ENCODE results near the gene RMP24.
"Not testable (repeated sequence)": the region's sequence is repeated elsewhere in the genome, so short reads cannot be mapped to it uniquely, and the experiment has no call there.

The RMP24 gene

DNA sequence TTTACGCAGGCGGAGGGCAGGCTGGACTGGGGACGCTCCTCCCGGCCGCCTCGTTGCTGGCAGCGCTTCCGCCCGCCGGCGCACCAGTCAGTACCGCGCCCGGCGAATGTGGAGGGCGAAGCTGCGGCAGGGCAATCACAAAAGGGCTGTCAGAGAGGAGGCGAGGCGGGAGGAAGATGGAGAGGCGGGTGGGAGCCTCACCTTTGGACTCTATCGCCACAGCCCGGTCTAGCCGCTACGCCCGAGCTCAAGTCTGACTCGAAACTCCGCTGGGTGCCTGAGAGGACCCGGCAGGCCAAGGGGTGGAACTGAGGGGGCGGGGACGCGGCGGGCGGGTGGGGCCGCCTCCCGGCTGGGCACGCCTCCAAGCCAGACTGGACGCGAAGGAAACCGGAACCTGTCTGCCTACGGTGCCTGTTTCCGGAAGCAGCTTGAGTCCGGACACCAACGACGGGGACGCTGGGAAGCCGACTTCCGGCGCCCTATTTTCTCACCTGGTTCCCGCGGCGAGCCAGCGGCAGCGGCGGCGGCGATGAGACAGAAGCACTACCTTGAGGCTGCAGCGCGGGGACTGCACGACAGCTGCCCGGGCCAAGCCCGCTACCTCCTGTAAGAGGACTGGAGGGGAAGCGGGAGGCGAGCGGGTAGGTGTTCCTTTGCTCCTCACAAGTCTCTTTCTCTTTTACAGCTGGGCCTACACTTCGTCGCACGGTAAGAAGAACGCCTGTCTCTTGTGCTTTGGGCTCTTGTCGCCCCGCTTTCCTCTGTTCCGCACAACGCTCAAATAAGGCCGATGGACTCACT is at the start of gene RMP24:
Gene RMP24, plus strand, starts transcription at position 483 of the 804 bp plus-strand sequence.
- DNase-seq: peak; percentile 95

- no peak for DNase-seq
Measured at GRCh38 chr18:35923939-35924684, 48.4 kb upstream of the RMP24 start.

DNA sequence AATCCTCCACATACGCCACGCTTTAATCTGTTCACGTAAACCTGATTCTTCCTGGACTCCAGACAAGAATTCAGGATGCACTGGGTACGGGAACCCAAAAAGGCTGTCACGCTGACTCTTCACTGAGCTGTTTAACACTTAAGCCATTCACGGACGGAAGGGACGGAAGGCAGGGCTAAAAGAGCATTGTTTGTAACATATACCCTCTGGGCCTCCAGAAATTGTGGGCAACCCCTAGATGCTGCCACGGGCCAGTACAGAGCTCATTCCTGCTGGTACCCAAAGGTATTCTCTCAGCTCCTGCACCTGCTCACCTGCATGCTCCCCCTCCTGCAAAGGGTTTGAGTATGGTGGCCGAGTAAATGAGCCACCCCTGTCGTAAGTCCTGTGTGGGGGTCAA is 45.6 kb upstream of the RMP24 start:
- no peak for DNase-seq

- no peak for DNase-seq
Measured at GRCh38 chr18:35927430-35927829, 45.0 kb upstream of the RMP24 start.

DNA sequence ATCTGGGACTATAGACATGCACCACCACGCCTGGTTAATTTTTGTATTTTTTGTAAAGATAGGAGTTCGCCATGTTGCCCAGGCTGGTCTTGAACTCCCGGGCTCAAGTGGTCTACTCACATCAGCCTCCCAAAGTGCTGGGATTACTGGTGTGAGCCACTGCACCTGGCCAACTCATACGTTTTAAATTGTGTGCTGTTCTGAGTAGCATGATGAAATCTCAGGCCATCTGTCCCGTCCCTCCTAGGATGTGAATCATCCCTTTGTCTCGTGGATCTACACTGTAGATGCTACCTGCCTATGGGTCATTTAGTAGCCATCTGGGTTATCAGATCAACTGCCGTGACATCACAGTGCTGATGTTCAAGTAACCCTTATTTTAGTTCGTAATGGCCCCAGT is 38.5 kb upstream of the RMP24 start:
- DNase-seq: no peak

DNA sequence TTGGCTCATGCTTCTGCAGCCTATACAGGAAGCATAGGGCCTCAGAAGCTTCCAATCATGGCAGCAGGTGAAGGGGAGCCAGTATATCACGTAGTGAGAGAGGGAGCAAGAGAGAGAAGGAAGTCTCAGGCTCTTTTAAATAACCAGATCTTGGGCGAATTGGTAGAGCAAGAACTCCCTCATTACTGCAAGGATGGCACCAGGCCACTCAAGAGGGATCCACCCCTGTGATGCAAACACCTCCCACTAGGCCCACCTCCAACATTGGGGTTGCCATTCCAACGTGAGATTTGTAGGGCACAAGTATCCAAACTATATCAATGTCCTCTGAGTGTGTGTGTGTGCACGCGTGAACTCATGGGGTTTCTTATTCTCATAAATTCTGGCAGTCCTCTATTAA is 37.6 kb upstream of the RMP24 start:
- DNase-seq: no peak

GRCh38 chr18:35935805-35936204 is 36.7 kb upstream of the RMP24 start:
- DNase-seq: no peak

DNA sequence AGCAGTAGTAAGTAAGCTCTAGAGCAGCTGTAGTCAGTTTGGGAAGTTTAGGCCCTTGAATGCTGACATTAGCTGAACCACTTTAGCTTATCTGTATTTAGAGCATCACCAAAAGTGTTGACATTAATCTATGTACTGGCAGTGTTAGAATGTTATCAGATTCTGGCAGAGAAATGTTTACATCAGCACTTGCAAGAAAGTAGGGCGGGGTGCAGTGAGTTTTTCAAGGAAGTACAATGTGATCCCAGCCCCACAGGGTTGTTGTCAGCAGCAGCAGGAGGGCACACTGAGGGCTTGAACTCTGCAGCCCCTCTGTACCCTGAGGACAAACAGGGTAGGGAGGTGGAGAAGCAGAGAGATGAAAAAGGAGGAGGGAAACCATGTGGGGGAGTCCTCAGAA is 35.5 kb upstream of the RMP24 start:
- DNase-seq: no peak

GRCh38 chr18:35938158-35938557 is 34.3 kb upstream of the RMP24 start:
- DNase-seq: no peak

- no peak for DNase-seq
Measured at GRCh38 chr18:35938562-35938961, 33.9 kb upstream of the RMP24 start.

DNA sequence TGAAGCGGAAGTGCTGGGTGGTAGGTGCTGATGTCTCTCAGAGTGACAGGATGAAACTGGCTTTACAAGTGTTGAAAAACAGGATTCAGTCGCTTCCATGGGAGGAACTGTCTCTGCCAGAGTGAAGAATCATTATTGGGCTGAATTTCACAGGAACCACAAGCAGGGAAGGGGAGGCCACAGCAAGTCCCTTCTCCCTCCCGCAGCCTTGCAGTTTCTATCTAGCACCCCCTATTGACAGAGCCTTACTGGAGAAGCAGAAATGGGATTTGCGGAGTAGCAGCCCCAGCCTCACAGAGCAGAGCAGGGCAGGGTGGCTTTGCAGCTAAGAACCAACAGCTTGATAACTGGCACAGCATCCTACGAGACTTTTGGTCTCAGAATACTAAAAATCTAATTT is 33.3 kb upstream of the RMP24 start:
- no peak for DNase-seq

DNA sequence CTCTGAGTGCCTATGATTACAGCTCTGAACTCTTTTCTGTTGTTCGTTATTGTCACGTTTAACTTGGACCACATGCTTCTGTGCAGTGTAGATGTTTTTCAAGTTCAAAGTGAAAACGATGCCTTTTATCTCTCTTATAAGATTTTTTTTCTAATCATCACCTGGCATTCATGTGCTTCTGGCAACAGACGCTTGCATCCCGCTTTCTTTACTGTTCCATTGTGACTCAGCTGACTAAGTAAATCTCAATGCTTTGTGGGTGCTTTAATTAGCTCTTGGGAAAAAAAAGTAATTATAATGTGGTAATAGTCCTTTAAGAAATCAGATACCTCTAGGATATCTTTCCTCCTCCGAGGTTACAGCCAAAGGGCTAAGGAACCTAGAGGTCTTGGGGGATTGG is 31.2 kb upstream of the RMP24 start:
- no peak for DNase-seq

- DNase-seq: no peak
Measured at GRCh38 chr18:35942133-35942532, 30.3 kb upstream of the RMP24 start.

DNA sequence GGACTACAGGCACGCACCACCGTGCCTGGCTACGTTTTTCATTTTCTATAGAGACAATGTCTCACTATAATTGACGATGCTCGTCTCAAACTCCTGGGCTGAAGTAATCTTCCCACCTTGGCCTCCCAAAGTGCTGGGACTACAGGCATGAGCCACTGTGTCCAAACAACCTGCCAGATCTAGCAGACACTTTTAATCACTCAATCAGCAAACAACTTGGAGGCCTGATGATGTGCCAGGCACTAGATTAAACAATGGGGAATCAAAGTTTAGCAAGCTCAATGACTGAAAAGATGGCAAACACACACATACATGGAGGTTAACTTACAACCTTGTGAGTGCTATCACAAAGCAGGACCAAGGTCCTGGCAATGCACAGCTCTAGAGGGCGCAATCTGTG is 29.8 kb upstream of the RMP24 start:
- no peak for DNase-seq

DNA sequence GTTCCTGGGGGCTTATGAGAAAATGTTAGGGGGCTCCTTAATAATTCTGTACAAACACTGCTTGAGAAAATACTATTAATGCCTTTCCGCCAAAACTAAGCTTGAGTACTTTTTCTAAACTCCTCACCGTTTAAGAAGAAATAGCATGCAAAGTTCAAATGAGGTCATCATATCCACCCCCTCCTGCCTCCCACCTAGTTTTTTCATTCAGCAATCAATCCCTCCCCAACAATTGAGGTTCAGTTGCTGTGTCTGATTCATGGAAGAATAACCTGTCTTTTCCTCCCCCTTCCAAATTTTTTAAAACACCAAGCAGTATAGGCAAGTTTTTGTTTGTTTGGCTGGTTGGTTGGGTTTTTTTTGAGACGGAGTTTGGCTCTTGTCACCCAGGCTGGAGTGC is 24.4 kb upstream of the RMP24 start:
- DNase-seq: no peak

DNA sequence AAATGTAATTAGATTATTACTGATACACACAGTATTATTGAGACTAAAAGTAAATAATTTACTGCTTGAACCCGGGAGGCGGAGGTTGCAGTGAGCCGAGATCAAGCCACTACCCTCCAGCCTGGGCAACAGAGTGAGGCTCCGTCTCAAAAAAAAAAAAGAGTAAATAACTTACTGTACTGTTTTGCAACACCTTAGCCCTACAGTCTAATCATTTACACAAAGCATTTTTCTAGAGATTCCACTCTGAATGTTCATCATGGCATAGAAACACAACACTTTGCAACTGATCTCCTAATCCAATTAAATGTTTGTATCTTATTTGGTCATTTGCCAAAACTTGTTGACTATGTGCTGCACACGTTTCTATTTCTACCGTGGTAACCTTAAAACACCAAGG is 23.4 kb upstream of the RMP24 start:
- no peak for DNase-seq

- DNase-seq: peak; percentile 61
Measured at GRCh38 chr18:35949903-35950627, 22.4 kb upstream of the RMP24 start.

- DNase-seq: no peak
Measured at GRCh38 chr18:35950628-35950982, 21.9 kb upstream of the RMP24 start.

GRCh38 chr18:35953688-35954087 is 18.8 kb upstream of the RMP24 start:
- no peak for DNase-seq

- DNase-seq: no peak
Measured at GRCh38 chr18:35956226-35956625, 16.3 kb upstream of the RMP24 start.

- no peak for DNase-seq
Measured at GRCh38 chr18:35962320-35962719, 10.2 kb upstream of the RMP24 start.

GRCh38 chr18:35964319-35964718 is 8.2 kb upstream of the RMP24 start:
- DNase-seq: no peak

DNA sequence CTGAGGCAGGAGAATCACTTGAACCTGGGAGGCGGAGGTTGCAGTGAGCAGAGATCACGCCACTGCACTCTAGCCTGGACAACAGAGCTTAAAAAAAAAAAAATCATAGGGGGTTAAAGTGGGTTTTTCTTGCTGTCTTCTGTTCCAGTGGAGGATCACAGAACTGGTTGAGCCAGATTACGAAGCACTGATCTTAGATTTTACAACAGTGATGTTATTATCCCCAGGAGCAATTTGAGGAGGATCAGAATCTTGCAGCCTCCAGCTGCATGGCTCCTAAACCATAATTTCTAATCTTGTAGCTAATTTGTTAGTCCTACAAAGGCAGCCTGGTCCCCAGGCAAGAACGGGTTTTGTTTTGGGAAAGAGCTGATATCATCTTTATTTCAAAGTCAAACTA is 4.6 kb upstream of the RMP24 start:
- DNase-seq: not testable (repeated sequence)

All from CD4-positive, alpha-beta T cell treated with Interleukin-6 for 4 hours (primary cell).